Panc1 (cell line): ENCODE data around the gene BRAT1. TPM values are rescaled to one million over a fixed set of nuclear protein-coding genes. Genes with fewer than 3 reads are reported as not detected.

Experiments used
- ATAC-seq: fragments of 200-7000 bp; cut with Tn5 transposase; 2 replicates; pipeline ENCODE4 v1.9.1; 2020; ENCODE audit warnings: mild to moderate bottlenecking, moderate library complexity
- BruUV-seq: library from RNA; stranded (reverse); fragments of 400-500 nt; replicated peaks from 2 replicates; lab custom pipeline; 2021; lab: Mats Ljungman, UMichigan
- CTCF ChIA-PET: fragments of 300-600 bp; sonication (Branson Sonifier 250); formaldehyde crosslinking; loops from one replicate; lab custom pipeline; 2022; ENCODE audit warnings: antibody characterized with exemption; lab: Charles Lee
- POLR2A ChIA-PET: fragments of 300-600 bp; sonication (Branson Sonifier 250); formaldehyde crosslinking; loops from one replicate; lab custom pipeline; 2022; ENCODE audit warnings: antibody characterized with exemption; lab: Charles Lee
- DNase-seq: peaks from one replicate; pipeline ENCODE4 v3.0.0-alpha.2; 2010; ENCODE audit warnings: low read depth, low spot score
- H3K27ac ChIP-seq: 2 replicates; pipeline ENCODE4 v1.5.1; 2011; ENCODE audit warnings: mild to moderate bottlenecking, low read length, inconsistent platforms
- H3K27me3 ChIP-seq: fragments of 200-500 bp; sonication (Bioruptor generic); 2 replicates; pipeline ENCODE4 v1.6.0; 2014; ENCODE audit warnings: low read length, inconsistent platforms; ENCODE audit not compliant: control insufficient read depth, insufficient read depth
- H3K36me3 ChIP-seq: fragments of 200-500 bp; sonication (Bioruptor generic); 2 replicates; pipeline ENCODE4 v1.5.1; 2014; ENCODE audit warnings: inconsistent platforms, mild to moderate bottlenecking, low read length, moderate library complexity; ENCODE audit not compliant: control insufficient read depth, insufficient read depth
- H3K4me1 ChIP-seq: 2 replicates; pipeline ENCODE4 v1.5.1; 2011; ENCODE audit warnings: inconsistent platforms, mild to moderate bottlenecking, low read length, moderate library complexity; ENCODE audit not compliant: control insufficient read depth, insufficient read depth
- H3K4me3 ChIP-seq, 2 experiments: 2 replicates each; pipeline ENCODE4 v1.5.1; 2011 to 2012; ENCODE audit warnings: low read depth in 2 of 2, low read length in 2 of 2, mild to moderate bottlenecking in 2 of 2, inconsistent platforms in 1 of 2, moderate library complexity in 1 of 2
- H3K9me3 ChIP-seq: fragments of 200-500 bp; sonication (Bioruptor generic); 2 replicates; pipeline ENCODE4 v1.5.1; 2014; ENCODE audit warnings: low read depth, mild to moderate bottlenecking, inconsistent platforms, low read length, moderate library complexity; ENCODE audit not compliant: control insufficient read depth, insufficient read depth
- CTCF ChIP-seq: fragments of 450-650 bp; IDR thresholded peaks from 2 replicates; pipeline ENCODE4 v1.5.1; 2017; ENCODE audit warnings: mild to moderate bottlenecking
- POLR2AphosphoS5 ChIP-seq: IDR thresholded peaks from 2 replicates; pipeline ENCODE4 v1.6.1; 2012; ENCODE audit warnings: mild to moderate bottlenecking, low read depth, low read length, moderate library complexity
- REST ChIP-seq, 2 experiments: IDR thresholded peaks; 2 replicates each; pipeline ENCODE4 v1.6.1; 2011 to 2012; ENCODE audit warnings: low read depth in 2 of 2, control low read depth in 1 of 2, low read length in 1 of 2, mild to moderate bottlenecking in 1 of 2, moderate library complexity in 1 of 2; ENCODE audit not compliant: insufficient read depth in 1 of 2
- SIN3A ChIP-seq: IDR thresholded peaks from 2 replicates; pipeline ENCODE4 v1.6.1; 2012; ENCODE audit warnings: low read depth, mild to moderate bottlenecking, low read length, moderate library complexity, borderline replicate concordance; ENCODE audit not compliant: insufficient read depth
- TCF7L2 ChIP-seq: IDR thresholded peaks from 2 replicates; pipeline ENCODE4 v1.6.1; 2011; ENCODE audit warnings: mild to moderate bottlenecking, low read depth, low read length, inconsistent platforms
- in situ Hi-C: cut with HindIII; loops from 2 replicates; pipeline ENCODE4 v1.10.0; 2016; ENCODE audit warnings: low sequenced_read_pairs, low pct_unique_long_range_greater_than_20kb
- intact Hi-C: fragments of 100-400 bp; cut with micrococcal nuclease; formaldehyde crosslinking; loops from one replicate; pipeline ENCODE4 v1.10.0; 2022; ENCODE audit not compliant: unreplicated experiment
- total RNA-seq: library from RNA; stranded (reverse); gene quantifications from one replicate; pipeline ENCODE4 v1.2.1, GENCODE V29; 2021; ENCODE audit not compliant: unreplicated experiment

The BRAT1 gene
- total RNA-seq, 1 experiment from 2014 or later = 76.9 TPM

- Histone ChIP-seq H3K4me1 (peaks cover 67% of the 10 kb centered on the region), H3K4me3 (no peak overlapping the region), H3K27me3 (no peaks in the 10 kb centered on the region), H3K27ac (peak overlapping the region; percentile 85), H3K9me3 (no peaks in the 10 kb centered on the region), H3K36me3 (no peaks in the 10 kb centered on the region)
- ATAC-seq (peak; percentile 57), DNase-seq (no peak)
- no TSS peak for BruUV-seq
- CTCF ChIA-PET = interaction anchor here (0.7 kb wide), 1 partner anchor 107 kb away, joined by 6 read pairs; no protein-coding TSS in a partner anchor
- POLR2A ChIA-PET = no interaction called here
- in situ Hi-C loops (no loop called here), intact Hi-C loops (no loop called here)
- TF ChIP-seq TCF7L2 = no peak
- no peak for TF ChIP-seq REST (IDR thresholded peaks at IDR 0.05; ENCODE audit: insufficient read depth in 1 of 2, low read depth in 2 of 2, low read length in 1 of 2)
- TF ChIP-seq POLR2AphosphoS5 = peak; percentile 57; the same call in 1 of the 2 replicates
- no peak for TF ChIP-seq CTCF
- peak; percentile 43; the same call in 1 of the 2 replicates for TF ChIP-seq SIN3A
Observed at GRCh38 chr7:2529161-2530070, 25.9 kb downstream of the BRAT1 start.

GRCh38 chr7:2528481-2529095 lies 26.7 kb downstream of the BRAT1 start:
- in situ Hi-C loops (no loop called here), intact Hi-C loops (no loop called here)
- Histone ChIP-seq H3K27me3 (no peaks in the 10 kb centered on the region), H3K27ac (peak overlapping the region; percentile 85), H3K4me3 (no peak overlapping the region), H3K36me3 (no peaks in the 10 kb centered on the region), H3K9me3 (no peaks in the 10 kb centered on the region), H3K4me1 (peaks cover 75% of the 10 kb centered on the region)
- ATAC-seq (no peak), DNase-seq (no peak)
- ChIA-PET CTCF (interaction anchor here (0.6 to 1.6 kb wide), 2 partner anchors 60 to 942 kb away, joined by 3 to 10 read pairs; no protein-coding TSS in a partner anchor), POLR2A (no interaction called here)
- no peak for TF ChIP-seq POLR2AphosphoS5
- no peak for TF ChIP-seq SIN3A
- no TSS peak for BruUV-seq
